CD14-positive monocyte (primary cell): ENCODE results near the gene MXI1. TPM values are rescaled to one million over a fixed set of nuclear protein-coding genes. Genes with fewer than 3 reads are reported as not detected.

Experiments used
- DNase-seq, 3 donors: peaks; one replicate each; pipeline ENCODE4 v3.0.0-alpha.2; 2011 to 2022
- H2AFZ ChIP-seq: 2 replicates; pipeline ENCODE4 v1.6.0; 2012; ENCODE audit warnings: mild to moderate bottlenecking, low read depth, low read length, inconsistent platforms; ENCODE audit not compliant: insufficient read depth, poor library complexity, severe bottlenecking
- H3K27ac ChIP-seq, 2 donors: 1 replicate in 1 of 2; 2 replicates in 1 of 2; pipeline ENCODE4 v1.5.1; 2012 to 2013; ENCODE audit warnings: low read length in 2 of 2, control low read depth in 1 of 2, inconsistent platforms in 1 of 2, low read depth in 1 of 2, mild to moderate bottlenecking in 1 of 2
- H3K27me3 ChIP-seq, 2 donors: one replicate each; pipeline versions ENCODE4 v1.6.0 to v1.6.1; 2011 to 2013; ENCODE audit warnings: low read length in 2 of 2; ENCODE audit not compliant: control insufficient read depth in 2 of 2, insufficient read depth in 2 of 2
- H3K36me3 ChIP-seq, 2 donors: replicated peaks in 1 of 2; 1 replicate in 1 of 2; 2 replicates in 1 of 2; pipeline versions ENCODE4 v1.5.1 to v1.6.1; 2012 to 2013; ENCODE audit warnings: low read length in 2 of 2, control low read depth in 1 of 2, inconsistent platforms in 1 of 2, mild to moderate bottlenecking in 1 of 2; ENCODE audit not compliant: insufficient read depth in 2 of 2, control insufficient read depth in 1 of 2
- H3K4me1 ChIP-seq, 2 donors: 1 replicate in 1 of 2; 2 replicates in 1 of 2; pipeline versions ENCODE4 v1.5.1 to v1.6.1; 2012 to 2013; ENCODE audit warnings: low read length in 2 of 2, control low read depth in 1 of 2, inconsistent platforms in 1 of 2, mild to moderate bottlenecking in 1 of 2, moderate library complexity in 1 of 2; ENCODE audit not compliant: insufficient read depth in 2 of 2, control insufficient read depth in 1 of 2
- H3K4me2 ChIP-seq: replicated peaks from 2 replicates; pipeline ENCODE3; 2012; ENCODE audit warnings: low read length, moderate library complexity, mild to moderate bottlenecking; ENCODE audit not compliant: poor library complexity, severe bottlenecking; ENCODE audit errors: extremely low read depth
- H3K4me3 ChIP-seq, 3 experiments: fragments of 200-600 bp in 1 of 3; sonication (generic) in 1 of 3; replicated peaks in 1 of 3; 1 replicate in 2 of 3; 2 replicates in 1 of 3; pipeline ENCODE4 v1.5.1; 2011 to 2013; ENCODE audit warnings: low read length in 3 of 3, mild to moderate bottlenecking in 3 of 3, control low read depth in 2 of 3, low read depth in 2 of 3, inconsistent platforms in 1 of 3, moderate library complexity in 1 of 3
- H3K79me2 ChIP-seq: 2 replicates; pipeline ENCODE4 v1.6.0; 2012; ENCODE audit warnings: mild to moderate bottlenecking, control low read depth, inconsistent platforms, low read length, moderate library complexity; ENCODE audit not compliant: insufficient read depth
- H3K9ac ChIP-seq: 2 replicates; pipeline ENCODE4 v1.6.0; 2017; ENCODE audit warnings: low read length, mild to moderate bottlenecking; ENCODE audit not compliant: insufficient read depth, poor library complexity, severe bottlenecking
- H3K9me3 ChIP-seq, 2 donors: replicated peaks in 1 of 2; 1 replicate in 1 of 2; 2 replicates in 1 of 2; pipeline versions ENCODE4 v1.5.1 to v1.6.1; 2012 to 2013; ENCODE audit warnings: low read length in 2 of 2, control low read depth in 1 of 2; ENCODE audit not compliant: control insufficient read depth in 1 of 2, insufficient read depth in 1 of 2
- H4K20me1 ChIP-seq: 2 replicates; pipeline ENCODE4 v1.6.0; 2012; ENCODE audit warnings: mild to moderate bottlenecking, low read length, control low read depth, moderate library complexity; ENCODE audit not compliant: insufficient read depth
- H3K27ac Mint-ChIP-seq, 7 donors: one replicate each; pipeline ENCODE4 v1.8.0; 2020; ENCODE audit warnings: mild to moderate bottlenecking in 7 of 7, mixed read lengths in 7 of 7, moderate library complexity in 6 of 7, inconsistent platforms in 2 of 7
- H3K27me3 Mint-ChIP-seq, 3 donors: one replicate each; pipeline ENCODE4 v1.8.0; 2021 to 2022; ENCODE audit warnings: low read depth in 3 of 3, mild to moderate bottlenecking in 3 of 3, mixed read lengths in 3 of 3, moderate library complexity in 3 of 3, inconsistent platforms in 1 of 3
- H3K36me3 Mint-ChIP-seq, 2 donors: one replicate each; pipeline ENCODE4 v1.8.0; 2020; ENCODE audit warnings: mixed read lengths in 2 of 2, inconsistent platforms in 1 of 2, mild to moderate bottlenecking in 1 of 2
- H3K4me1 Mint-ChIP-seq: one replicate; pipeline ENCODE4 v1.8.0; 2020; ENCODE audit warnings: mild to moderate bottlenecking, mixed read lengths
- H3K4me3 Mint-ChIP-seq, 2 donors: one replicate each; pipeline ENCODE4 v1.8.0; 2020; ENCODE audit warnings: mild to moderate bottlenecking in 2 of 2, mixed read lengths in 2 of 2, moderate library complexity in 1 of 2
- H3K9me3 Mint-ChIP-seq, 7 donors: one replicate each; pipeline ENCODE4 v1.8.0; 2020 to 2022; ENCODE audit warnings: mixed read lengths in 7 of 7, mild to moderate bottlenecking in 6 of 7, moderate library complexity in 6 of 7, inconsistent platforms in 2 of 7
- WGBS: methylation state at CpG from one replicate; pipeline ENCODE4 v1.1.5; 2013; ENCODE audit warnings: missing lambda C conversion rate; ENCODE audit not compliant: insufficient coverage; 5-methylcytosine and 5-hydroxymethylcytosine counted together
- intact Hi-C, 2 donors: fragments of 100-400 bp; cut with micrococcal nuclease; formaldehyde crosslinking; loops; one replicate each; pipeline versions ENCODE4 v1.15.0 to v1.15.1; 2023
- polyA plus RNA-seq, 3 donors: library from polyadenylated mRNA; depleted of rRNA in 1 of 3; unstranded in 2 of 3; stranded (reverse) in 1 of 3; fragments of 300-500 nt in 2 of 3; fragments of >200 nt in 1 of 3; fragmentation: Illumina TruSeq in 2 of 3; gene quantifications; 1 replicate in 2 of 3; 2 replicates in 1 of 3; pipeline ENCODE4 v1.2.3, GENCODE V29; 2012 to 2021
- TF ChIP-seq, protein P1 (sequence below): fragments of 200-600 bp; IDR thresholded peaks from one replicate; pipeline ENCODE4 v1.8.0; 2022; ENCODE audit warnings: antibody characterized with exemption, mild to moderate bottlenecking

Gene MXI1
- polyA plus RNA-seq, 3 donors = 13.1 to 25.7 (median 21.6) TPM

DNA sequence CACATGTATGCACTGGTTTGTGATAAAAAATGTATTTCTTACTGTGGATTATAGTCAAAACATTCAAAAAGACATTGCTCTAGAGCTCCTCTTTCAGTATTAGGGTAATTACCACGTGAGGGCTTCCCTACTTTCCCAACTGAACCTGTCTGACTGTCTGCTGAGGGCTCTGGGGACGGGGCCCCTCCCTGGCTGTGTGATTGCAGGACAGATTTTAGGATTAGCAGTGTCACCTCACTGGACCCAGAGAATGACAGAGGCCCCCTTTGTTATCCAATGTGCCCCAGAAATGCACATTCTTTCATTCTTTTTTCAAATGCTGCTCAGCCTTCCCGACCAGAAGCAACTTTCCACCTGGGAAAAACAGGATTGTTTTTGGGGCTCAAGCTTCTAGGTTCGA, 43.6 kb upstream of the MXI1 start:
- H3K79me2 ChIP-seq = no peaks in the 10 kb centered on the region
- H4K20me1 ChIP-seq = no peaks in the 10 kb centered on the region
- Mint-ChIP-seq H3K4me3 (peak overlapping the region in 1 of 2 donors; percentile 13), H3K4me1 (peaks cover 47% of the 10 kb centered on the region), H3K27me3 (peaks cover 33 to 36% (median 33%) of the 10 kb centered on the region in 3 donors), H3K9me3 (peaks cover 0 to 2% (median 0%) of the 10 kb centered on the region in 7 donors), H3K27ac (no peak overlapping the region), H3K36me3 (no peaks in the 10 kb centered on the region)
- no peaks in the 10 kb centered on the region for H3K9me3 ChIP-seq
- no peak overlapping the region for H3K4me3 ChIP-seq
- H3K4me1 ChIP-seq = peaks cover 43 to 52% of the 10 kb centered on the region in 2 donors
- DNase-seq = no peak
- H3K27ac ChIP-seq = no peak overlapping the region
- TF ChIP-seq, protein P1, sequence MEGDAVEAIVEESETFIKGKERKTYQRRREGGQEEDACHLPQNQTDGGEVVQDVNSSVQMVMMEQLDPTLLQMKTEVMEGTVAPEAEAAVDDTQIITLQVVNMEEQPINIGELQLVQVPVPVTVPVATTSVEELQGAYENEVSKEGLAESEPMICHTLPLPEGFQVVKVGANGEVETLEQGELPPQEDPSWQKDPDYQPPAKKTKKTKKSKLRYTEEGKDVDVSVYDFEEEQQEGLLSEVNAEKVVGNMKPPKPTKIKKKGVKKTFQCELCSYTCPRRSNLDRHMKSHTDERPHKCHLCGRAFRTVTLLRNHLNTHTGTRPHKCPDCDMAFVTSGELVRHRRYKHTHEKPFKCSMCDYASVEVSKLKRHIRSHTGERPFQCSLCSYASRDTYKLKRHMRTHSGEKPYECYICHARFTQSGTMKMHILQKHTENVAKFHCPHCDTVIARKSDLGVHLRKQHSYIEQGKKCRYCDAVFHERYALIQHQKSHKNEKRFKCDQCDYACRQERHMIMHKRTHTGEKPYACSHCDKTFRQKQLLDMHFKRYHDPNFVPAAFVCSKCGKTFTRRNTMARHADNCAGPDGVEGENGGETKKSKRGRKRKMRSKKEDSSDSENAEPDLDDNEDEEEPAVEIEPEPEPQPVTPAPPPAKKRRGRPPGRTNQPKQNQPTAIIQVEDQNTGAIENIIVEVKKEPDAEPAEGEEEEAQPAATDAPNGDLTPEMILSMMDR = no peak
- H3K4me2 ChIP-seq = no peak overlapping the region
- 74% methylated on average over 3 of the region's 4 CpGs for WGBS
- intact Hi-C loops = no loop called here
- no peak overlapping the region for H2AFZ ChIP-seq
- H3K27me3 ChIP-seq = peaks cover 22 to 34% of the 10 kb centered on the region in 2 donors
- no peak overlapping the region for H3K9ac ChIP-seq
- no peaks in the 10 kb centered on the region for H3K36me3 ChIP-seq

GRCh38 chr10:110165239-110165638, 42.2 kb upstream of the MXI1 start:
- no peaks in the 10 kb centered on the region for H3K36me3 ChIP-seq
- H2AFZ ChIP-seq = no peak overlapping the region
- no peak for DNase-seq
- no peak overlapping the region for H3K9ac ChIP-seq
- TF ChIP-seq, protein P1 = no peak
- Mint-ChIP-seq H3K9me3 (peaks cover 0 to 5% (median 0%) of the 10 kb centered on the region in 7 donors), H3K4me1 (peaks cover 46% of the 10 kb centered on the region), H3K27me3 (peaks cover 41 to 48% (median 45%) of the 10 kb centered on the region in 3 donors), H3K27ac (no peak overlapping the region), H3K4me3 (peak overlapping the region in 1 of 2 donors; percentile 7), H3K36me3 (peaks cover 4 to 7% of the 10 kb centered on the region in 2 donors)
- H3K27me3 ChIP-seq = peaks cover 33 to 44% of the 10 kb centered on the region in 2 donors
- H3K9me3 ChIP-seq = no peaks in the 10 kb centered on the region
- no peaks in the 10 kb centered on the region for H4K20me1 ChIP-seq
- no peak overlapping the region for H3K4me2 ChIP-seq
- no peak overlapping the region for H3K27ac ChIP-seq
- 79% methylated on average over 4 of the region's 6 CpGs for WGBS
- peaks cover 39 to 48% of the 10 kb centered on the region in 2 donors for H3K4me1 ChIP-seq
- H3K4me3 ChIP-seq = no peak overlapping the region
- intact Hi-C loops = loop anchor here in 1 of 2 donors (5.0 kb wide), 1 partner anchor 37 kb away; no protein-coding TSS in a partner anchor
- no peaks in the 10 kb centered on the region for H3K79me2 ChIP-seq
